Brain microvascular endothelial cell (primary cell): ENCODE data around the gene DYNC1LI2.

Source experiments
- DNase-seq: peaks from one replicate; pipeline ENCODE4 v3.0.0-alpha.2; 2020
- H3K27ac ChIP-seq: fragments of 250-450 bp; sonication (Bioruptor Pico); 2 replicates; pipeline ENCODE4 v1.5.1; 2020; ENCODE audit warnings: mild to moderate bottlenecking, moderate library complexity
- H3K27me3 ChIP-seq: fragments of 250-450 bp; sonication (Bioruptor Pico); replicated peaks from 2 replicates; pipeline ENCODE4 v1.5.1; 2020; ENCODE audit warnings: mild to moderate bottlenecking
- H3K36me3 ChIP-seq: fragments of 250-450 bp; sonication (Bioruptor Pico); replicated peaks from 2 replicates; pipeline ENCODE4 v1.5.1; 2020; ENCODE audit warnings: mild to moderate bottlenecking
- H3K4me3 ChIP-seq: 2 replicates; pipeline ENCODE4 v1.5.1; 2011; ENCODE audit warnings: low read depth, mild to moderate bottlenecking, control low read depth, low read length, moderate library complexity
- CTCF ChIP-seq: IDR thresholded peaks from 2 replicates; pipeline ENCODE4 v1.5.1; 2011; ENCODE audit warnings: low read depth, mild to moderate bottlenecking, moderate library complexity, low read length, control low read depth, inconsistent platforms; ENCODE audit errors: missing control alignments
- in situ Hi-C: cut with HindIII; loops from 2 replicates; pipeline ENCODE4 v1.10.0; 2017; ENCODE audit warnings: low sequenced_read_pairs, low pct_ligation_motif_present

Gene DYNC1LI2

GRCh38 chr16:66786551-66786950 is 35.1 kb upstream of the DYNC1LI2 start:
- no peak overlapping the region for H3K4me3 ChIP-seq
- H3K36me3 ChIP-seq: no peaks in the 10 kb centered on the region
- in situ Hi-C loops: no loop called here
- TF ChIP-seq CTCF: no peak
- no peak for DNase-seq
- no peak overlapping the region for H3K27ac ChIP-seq
- H3K27me3 ChIP-seq: no peaks in the 10 kb centered on the region

GRCh38 chr16:66776457-66776856 is 25.0 kb upstream of the DYNC1LI2 start:
- Histone ChIP-seq H3K27me3 (no peaks in the 10 kb centered on the region), H3K36me3 (no peaks in the 10 kb centered on the region), H3K4me3 (no peak overlapping the region), H3K27ac (no peak overlapping the region)
- in situ Hi-C loops: no loop called here
- DNase-seq: no peak
- no peak for TF ChIP-seq CTCF

- no peaks in the 10 kb centered on the region for H3K27me3 ChIP-seq
- in situ Hi-C loops: no loop called here
- no peak for DNase-seq
- no peak for TF ChIP-seq CTCF
- no peaks in the 10 kb centered on the region for H3K36me3 ChIP-seq
- no peak overlapping the region for H3K27ac ChIP-seq
- H3K4me3 ChIP-seq: no peak overlapping the region
These were observed 23.6 kb upstream of the DYNC1LI2 start for GRCh38 chr16:66774981-66775380.

GRCh38 chr16:66758086-66758485 is 6.7 kb upstream of the DYNC1LI2 start:
- DNase-seq: no peak
- Histone ChIP-seq H3K4me3 (no peak overlapping the region), H3K36me3 (no peaks in the 10 kb centered on the region), H3K27me3 (no peaks in the 10 kb centered on the region), H3K27ac (no peak overlapping the region)
- in situ Hi-C loops: no loop called here
- TF ChIP-seq CTCF: peak; percentile 32

GRCh38 chr16:66754819-66755218 is 3.4 kb upstream of the DYNC1LI2 start:
- no peak overlapping the region for H3K27ac ChIP-seq
- no peak for TF ChIP-seq CTCF
- DNase-seq: no peak
- H3K27me3 ChIP-seq: no peaks in the 10 kb centered on the region
- peaks cover 4% of the 10 kb centered on the region for H3K36me3 ChIP-seq
- H3K4me3 ChIP-seq: no peak overlapping the region
- in situ Hi-C loops: no loop called here

- no peak for DNase-seq
- in situ Hi-C loops: no loop called here
- Histone ChIP-seq H3K4me3 (no peak overlapping the region), H3K27me3 (no peaks in the 10 kb centered on the region), H3K36me3 (peaks cover 6% of the 10 kb centered on the region), H3K27ac (no peak overlapping the region)
- no peak for TF ChIP-seq CTCF
These were observed 2.8 kb upstream of the DYNC1LI2 start for GRCh38 chr16:66754211-66754610.
